Nephron progenitor cell (in vitro differentiated cells): Measurements from ENCODE around the gene ABHD14A.

Source experiments
- DNase-seq: peaks from one replicate; pipeline ENCODE4 v3.0.0; 2021
- H3K27ac Mint-ChIP-seq: 2 replicates; pipeline ENCODE4 v1.8.0; 2021; ENCODE audit warnings: mild to moderate bottlenecking, moderate library complexity, mixed read lengths
- H3K27me3 Mint-ChIP-seq: 2 replicates; pipeline ENCODE4 v1.8.0; 2021; ENCODE audit warnings: mild to moderate bottlenecking, low read depth, mixed read lengths; ENCODE audit not compliant: poor library complexity
- H3K36me3 Mint-ChIP-seq: 2 replicates; pipeline ENCODE4 v1.8.0; 2021; ENCODE audit warnings: low read depth, mixed read lengths
- H3K4me1 Mint-ChIP-seq: 2 replicates; pipeline ENCODE4 v1.8.0; 2021; ENCODE audit warnings: mixed read lengths
- H3K4me3 Mint-ChIP-seq: 2 replicates; pipeline ENCODE4 v1.8.0; 2021; ENCODE audit warnings: mild to moderate bottlenecking, moderate library complexity, mixed read lengths
- H3K9me3 Mint-ChIP-seq: 2 replicates; pipeline ENCODE4 v1.8.0; 2021; ENCODE audit warnings: mild to moderate bottlenecking, moderate library complexity, mixed read lengths
- CTCF ChIP-seq: fragments of 200-600 bp; sonication (generic); IDR thresholded peaks from 2 replicates; pipeline ENCODE4 v1.5.0; 2021; ENCODE audit warnings: antibody characterized with exemption

Gene ABHD14A

GRCh38 chr3:51975852-51976549 is 1.1 kb downstream of the ABHD14A start:
- Mint-ChIP-seq H3K27ac (no peak overlapping the region), H3K4me3 (peak overlapping the region; percentile 87), H3K27me3 (peaks cover 2% of the 10 kb centered on the region), H3K9me3 (no peaks in the 10 kb centered on the region), H3K4me1 (peaks cover 49% of the 10 kb centered on the region), H3K36me3 (peaks cover 3% of the 10 kb centered on the region)
- peak; percentile 84 for DNase-seq
- TF ChIP-seq CTCF = peak; percentile 17

GRCh38 chr3:51977446-51978142 is 2.7 kb downstream of the ABHD14A start:
- Mint-ChIP-seq H3K4me3 (no peak overlapping the region), H3K36me3 (peaks cover 7% of the 10 kb centered on the region)
- no peak for DNase-seq

GRCh38 chr3:51978143-51978502 is 3.3 kb downstream of the ABHD14A start:
- no peak overlapping the region for H3K4me3 Mint-ChIP-seq
- H3K9me3 Mint-ChIP-seq = no peaks in the 10 kb centered on the region

More at GRCh38 chr3:51977446-51978142, 2.7 kb downstream of the ABHD14A start:
- no peak overlapping the region for H3K27ac Mint-ChIP-seq
- peaks cover 2% of the 10 kb centered on the region for H3K27me3 Mint-ChIP-seq
- H3K9me3 Mint-ChIP-seq = no peaks in the 10 kb centered on the region
- peaks cover 55% of the 10 kb centered on the region for H3K4me1 Mint-ChIP-seq
- TF ChIP-seq CTCF = no peak

GRCh38 chr3:51980253-51980652 is 5.4 kb downstream of the ABHD14A start:
- TF ChIP-seq CTCF = no peak
- Mint-ChIP-seq H3K27ac (no peak overlapping the region), H3K36me3 (peaks cover 7% of the 10 kb centered on the region), H3K4me1 (peaks cover 64% of the 10 kb centered on the region), H3K27me3 (no peaks in the 10 kb centered on the region), H3K9me3 (no peaks in the 10 kb centered on the region), H3K4me3 (no peak overlapping the region)
- DNase-seq = no peak

More at GRCh38 chr3:51978143-51978502, 3.3 kb downstream of the ABHD14A start:
- no peak for DNase-seq
- H3K27ac Mint-ChIP-seq = no peak overlapping the region
- no peak for TF ChIP-seq CTCF
- peaks cover 2% of the 10 kb centered on the region for H3K27me3 Mint-ChIP-seq
- peaks cover 7% of the 10 kb centered on the region for H3K36me3 Mint-ChIP-seq
- peaks cover 59% of the 10 kb centered on the region for H3K4me1 Mint-ChIP-seq

- Mint-ChIP-seq H3K4me1 (peaks cover 48% of the 10 kb centered on the region), H3K9me3 (no peaks in the 10 kb centered on the region), H3K27me3 (no peaks in the 10 kb centered on the region), H3K36me3 (peaks cover 7% of the 10 kb centered on the region), H3K27ac (peak overlapping the region; percentile 99), H3K4me3 (peak overlapping the region; percentile 88)
- peak; percentile 42 for TF ChIP-seq CTCF
- no peak for DNase-seq
Observed at GRCh38 chr3:51982352-51982837, 7.5 kb downstream of the ABHD14A start.
